CD4-positive, alpha-beta memory T cell (primary cell): ENCODE measurements around the gene PRTG. TPM values are rescaled to one million over a fixed set of nuclear protein-coding genes. Genes with fewer than 3 reads are reported as not detected.
"Not testable (repeated sequence)": the region's sequence is repeated elsewhere in the genome, so short reads cannot be mapped to it uniquely, and the experiment has no call there.

Experiments used
- CTCF ChIA-PET: fragments of 350-600 bp; sonication (Branson Sonifier 250); formaldehyde crosslinking; loops from one replicate; lab custom pipeline; 2021; ENCODE audit warnings: inconsistent platforms; ENCODE audit not compliant: partially characterized antibody; lab: Charles Lee
- POLR2A ChIA-PET: fragments of 350-600 bp; sonication (Branson Sonifier 250); formaldehyde crosslinking; loops from one replicate; lab custom pipeline; 2021; ENCODE audit not compliant: partially characterized antibody; lab: Charles Lee
- DNase-seq, 5 donors: peaks; one replicate each; pipeline versions ENCODE4 v3.0.0 to v3.0.0-alpha.2; 2020 to 2022; ENCODE audit warnings: mixed read lengths in 1 of 5
- H3K27ac ChIP-seq: one replicate; pipeline ENCODE4 v1.7.0; 2013; ENCODE audit warnings: low read depth, low read length
- H3K27me3 ChIP-seq: 2 replicates; pipeline ENCODE4 v1.7.0; 2013; ENCODE audit warnings: mild to moderate bottlenecking, low read length, moderate library complexity; ENCODE audit not compliant: insufficient read depth
- H3K36me3 ChIP-seq: 2 replicates; pipeline ENCODE4 v1.7.0; 2013; ENCODE audit warnings: mild to moderate bottlenecking, low read length, moderate library complexity; ENCODE audit not compliant: insufficient read depth
- H3K4me1 ChIP-seq: 2 replicates; pipeline ENCODE4 v1.7.0; 2013; ENCODE audit warnings: mild to moderate bottlenecking, low read length, moderate library complexity; ENCODE audit not compliant: insufficient read depth
- H3K4me3 ChIP-seq, 2 donors: one replicate each; pipeline ENCODE4 v1.7.0; 2013; ENCODE audit warnings: low read length in 2 of 2, mild to moderate bottlenecking in 1 of 2
- H3K9me3 ChIP-seq, 2 donors: one replicate each; pipeline ENCODE4 v1.7.0; 2013; ENCODE audit warnings: low read length in 2 of 2, control low read depth in 1 of 2; ENCODE audit not compliant: control insufficient read depth in 1 of 2
- H3K27ac Mint-ChIP-seq, 7 donors: one replicate each; pipeline ENCODE4 v1.8.0; 2020 to 2021; ENCODE audit warnings: mixed read lengths in 7 of 7, mild to moderate bottlenecking in 6 of 7, inconsistent platforms in 3 of 7, moderate library complexity in 3 of 7
- H3K27me3 Mint-ChIP-seq, 2 donors: one replicate each; pipeline ENCODE4 v1.8.0; 2020 to 2021; ENCODE audit warnings: mixed read lengths in 2 of 2
- H3K36me3 Mint-ChIP-seq, 2 donors: one replicate each; pipeline ENCODE4 v1.8.0; 2020 to 2021; ENCODE audit warnings: mixed read lengths in 2 of 2, inconsistent platforms in 1 of 2, mild to moderate bottlenecking in 1 of 2
- H3K4me1 Mint-ChIP-seq, 4 donors: one replicate each; pipeline ENCODE4 v1.8.0; 2020 to 2021; ENCODE audit warnings: mixed read lengths in 4 of 4, mild to moderate bottlenecking in 1 of 4
- H3K4me3 Mint-ChIP-seq, 8 donors: one replicate each; pipeline ENCODE4 v1.8.0; 2020 to 2021; ENCODE audit warnings: mixed read lengths in 8 of 8, mild to moderate bottlenecking in 7 of 8, moderate library complexity in 6 of 8, inconsistent platforms in 3 of 8
- H3K9me3 Mint-ChIP-seq, 8 donors: one replicate each; pipeline ENCODE4 v1.8.0; 2020 to 2021; ENCODE audit warnings: mixed read lengths in 8 of 8, mild to moderate bottlenecking in 5 of 8, inconsistent platforms in 3 of 8, moderate library complexity in 1 of 8
- intact Hi-C: fragments of 100-400 bp; cut with micrococcal nuclease; formaldehyde crosslinking; loops from one replicate; pipeline ENCODE4 v1.15.1; 2023
- polyA plus RNA-seq, 2 donors: library from polyadenylated mRNA; unstranded; fragments of 300-500 nt; fragmentation: Illumina TruSeq; gene quantifications; one replicate each; pipeline ENCODE4 v1.2.3, GENCODE V29; 2021
- total RNA-seq, 2 experiments: library from RNA; stranded (reverse); gene quantifications; one replicate each; pipeline ENCODE4 v1.2.3, GENCODE V29; 2021

Gene PRTG
- total and polyA plus RNA-seq, 4 experiments from 2014 or later: not detected

DNA sequence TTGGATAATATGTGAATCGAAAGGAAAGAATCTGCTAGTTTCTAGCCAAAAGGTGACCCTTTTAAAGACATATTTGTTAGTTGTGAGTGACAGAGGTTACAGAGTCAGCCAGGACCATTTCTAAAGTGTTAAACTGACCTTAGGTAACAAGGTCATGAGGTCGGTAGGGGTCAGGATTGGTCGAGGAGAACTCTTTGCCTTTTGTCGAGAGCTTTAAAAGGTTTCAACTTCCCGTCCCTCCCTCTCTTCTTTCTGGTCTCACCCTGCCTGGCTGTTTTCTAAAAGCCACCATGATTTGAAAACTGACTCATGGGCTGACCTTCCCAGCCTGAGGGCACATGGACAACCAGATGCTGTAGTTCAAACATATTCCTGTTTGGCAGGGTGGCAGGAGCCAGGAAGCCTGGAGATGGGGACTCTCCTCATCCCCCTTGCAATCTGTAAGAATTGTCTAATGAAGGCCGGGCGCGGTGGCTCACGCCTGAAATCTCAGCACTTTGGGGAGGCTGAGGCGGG lies 25.8 kb upstream of the PRTG start:
- peaks cover 0 to 2% (median 0%) of the 10 kb centered on the region in 8 donors for H3K9me3 Mint-ChIP-seq
- POLR2A ChIA-PET: no interaction called here
- H3K27me3 Mint-ChIP-seq: peaks cover 0 to 8% of the 10 kb centered on the region in 2 donors
- no peaks in the 10 kb centered on the region for H3K36me3 ChIP-seq
- H3K27ac Mint-ChIP-seq: no peak overlapping the region
- H3K4me1 ChIP-seq: no peaks in the 10 kb centered on the region
- H3K4me3 ChIP-seq: no peak overlapping the region
- no peak overlapping the region for H3K4me3 Mint-ChIP-seq
- intact Hi-C loops: no loop called here
- H3K9me3 ChIP-seq: no peaks in the 10 kb centered on the region
- peaks cover 0 to 3% of the 10 kb centered on the region in 2 donors for H3K36me3 Mint-ChIP-seq
- no peak overlapping the region for H3K27ac ChIP-seq
- CTCF ChIA-PET: interaction anchor here (0.8 kb wide), 1 partner anchor 15 kb away, joined by 3 read pairs; no protein-coding TSS in a partner anchor
- no peaks in the 10 kb centered on the region for H3K27me3 ChIP-seq
- no peak for DNase-seq
- H3K4me1 Mint-ChIP-seq: peaks cover 0 to 6% (median 2%) of the 10 kb centered on the region in 4 donors

DNA sequence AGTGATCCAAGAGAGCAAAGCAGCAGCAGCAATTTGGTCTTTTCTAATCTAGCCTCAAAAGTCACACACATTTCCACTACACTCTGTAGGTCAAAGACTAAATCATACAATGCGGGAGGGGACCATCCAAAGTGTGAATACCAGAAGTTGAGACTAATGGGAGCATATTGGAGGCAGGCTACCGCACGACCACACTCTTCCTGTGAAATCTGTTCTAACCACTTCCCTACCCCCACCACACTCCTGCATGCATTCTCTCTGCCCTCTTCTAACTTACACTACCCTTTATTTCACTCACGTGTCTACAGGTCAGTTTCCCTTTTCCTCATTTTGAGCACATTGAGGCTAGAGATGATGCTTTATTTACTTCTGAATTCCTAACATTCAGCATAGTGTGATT lies 23.7 kb upstream of the PRTG start:
- intact Hi-C loops: no loop called here
- no peak for DNase-seq
- peaks cover 0 to 3% of the 10 kb centered on the region in 2 donors for H3K36me3 Mint-ChIP-seq
- Histone ChIP-seq H3K27ac (no peak overlapping the region), H3K9me3 (no peaks in the 10 kb centered on the region), H3K4me3 (no peak overlapping the region), H3K27me3 (no peaks in the 10 kb centered on the region), H3K4me1 (no peaks in the 10 kb centered on the region), H3K36me3 (no peaks in the 10 kb centered on the region)
- ChIA-PET POLR2A (no interaction called here), CTCF (no interaction called here)
- no peak overlapping the region for H3K4me3 Mint-ChIP-seq
- peaks cover 0 to 2% (median 0%) of the 10 kb centered on the region in 8 donors for H3K9me3 Mint-ChIP-seq
- H3K27me3 Mint-ChIP-seq: peaks cover 0 to 5% of the 10 kb centered on the region in 2 donors
- H3K27ac Mint-ChIP-seq: no peak overlapping the region
- peaks cover 0 to 6% (median 2%) of the 10 kb centered on the region in 4 donors for H3K4me1 Mint-ChIP-seq

DNA sequence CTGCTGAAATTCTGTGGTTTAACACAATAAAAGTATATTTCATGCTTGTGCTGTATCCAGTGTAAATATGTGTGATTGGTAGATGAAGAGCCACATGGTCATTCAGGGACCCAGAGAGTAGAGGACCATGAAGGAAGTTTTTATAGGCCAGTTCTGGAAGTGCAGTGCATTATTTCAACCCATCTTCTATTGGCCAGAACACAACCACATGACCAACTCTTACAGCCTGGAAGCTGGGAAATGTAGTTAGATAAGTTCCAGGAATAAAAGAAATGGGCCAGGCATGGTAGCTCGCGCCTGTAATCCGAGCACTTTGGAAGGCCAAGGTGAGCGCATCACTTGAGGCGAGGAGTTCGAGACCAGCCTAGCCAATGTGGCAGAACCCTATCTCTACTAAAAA lies 21.4 kb upstream of the PRTG start:
- no peak for DNase-seq
- CTCF ChIA-PET: interaction anchor here (0.9 to 1.7 kb wide), 2 partner anchors 9 to 10 kb away, joined by 3 to 7 read pairs; no protein-coding TSS in a partner anchor
- no peak overlapping the region for H3K4me3 Mint-ChIP-seq
- H3K27me3 Mint-ChIP-seq: peaks cover 0 to 5% of the 10 kb centered on the region in 2 donors
- Histone ChIP-seq H3K9me3 (no peaks in the 10 kb centered on the region), H3K4me1 (no peaks in the 10 kb centered on the region), H3K36me3 (no peaks in the 10 kb centered on the region), H3K4me3 (no peak overlapping the region), H3K27me3 (no peaks in the 10 kb centered on the region), H3K27ac (no peak overlapping the region)
- peaks cover 0 to 6% (median 2%) of the 10 kb centered on the region in 4 donors for H3K4me1 Mint-ChIP-seq
- H3K36me3 Mint-ChIP-seq: no peaks in the 10 kb centered on the region
- no peak overlapping the region for H3K27ac Mint-ChIP-seq
- POLR2A ChIA-PET: no interaction called here
- peaks cover 0 to 2% (median 0%) of the 10 kb centered on the region in 8 donors for H3K9me3 Mint-ChIP-seq
- intact Hi-C loops: no loop called here

DNA sequence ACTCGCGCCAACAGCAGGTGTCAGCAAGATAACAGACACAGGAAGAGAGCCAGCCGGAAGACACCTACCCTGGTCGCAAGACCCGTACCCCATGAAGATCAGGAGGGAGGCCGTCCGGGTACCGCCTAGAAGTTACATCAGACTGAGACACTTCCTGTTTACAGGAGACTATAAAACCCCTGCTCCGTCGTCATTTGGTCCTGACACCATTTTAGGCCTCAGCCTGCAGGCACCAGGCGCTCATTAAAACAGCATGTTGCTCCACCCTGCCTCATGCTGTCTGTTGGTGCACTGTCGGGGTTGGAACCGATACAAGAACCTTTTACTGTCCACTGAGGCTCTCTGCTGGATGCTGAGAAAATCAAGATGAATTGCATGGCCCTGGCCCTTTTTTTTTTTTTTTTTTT lies 15.6 kb upstream of the PRTG start:
- no peak overlapping the region for H3K4me3 ChIP-seq
- ChIA-PET POLR2A (no interaction called here), CTCF (no interaction called here)
- Mint-ChIP-seq H3K36me3 (no peaks in the 10 kb centered on the region), H3K4me3 (no peak overlapping the region), H3K27me3 (peaks cover 6 to 8% of the 10 kb centered on the region in 2 donors), H3K27ac (no peak overlapping the region), H3K4me1 (no peaks in the 10 kb centered on the region), H3K9me3 (no peaks in the 10 kb centered on the region)
- H3K27ac ChIP-seq: no peak overlapping the region
- intact Hi-C loops: no loop called here
- no peaks in the 10 kb centered on the region for H3K9me3 ChIP-seq
- DNase-seq: no peak
- H3K27me3 ChIP-seq: no peaks in the 10 kb centered on the region
- no peaks in the 10 kb centered on the region for H3K36me3 ChIP-seq
- H3K4me1 ChIP-seq: no peaks in the 10 kb centered on the region

DNA sequence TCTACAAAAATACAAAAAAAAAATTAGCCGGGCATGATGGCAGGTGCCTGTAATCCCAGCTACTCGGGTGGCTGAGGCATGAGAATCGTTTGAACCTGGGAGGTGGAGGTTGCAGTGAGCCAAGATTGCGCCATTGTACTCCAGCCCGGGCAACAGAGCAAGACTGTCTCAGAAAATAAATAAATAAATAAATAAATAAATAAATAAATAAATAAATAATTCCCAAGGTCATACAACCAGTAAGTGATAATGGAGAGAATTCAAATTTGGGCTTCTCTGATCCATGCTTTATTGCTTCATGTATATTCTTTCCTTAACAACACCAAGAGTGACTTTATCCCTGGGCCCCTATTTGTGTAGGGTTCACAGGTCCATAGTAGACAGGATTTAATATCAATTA lies 10.5 kb upstream of the PRTG start:
- H3K4me3 Mint-ChIP-seq, H3K27ac Mint-ChIP-seq, H3K36me3 ChIP-seq, H3K9me3 Mint-ChIP-seq, H3K9me3 ChIP-seq, H3K36me3 Mint-ChIP-seq, intact Hi-C loops, H3K27me3 ChIP-seq, DNase-seq, H3K4me1 ChIP-seq, H3K4me3 ChIP-seq, H3K4me1 Mint-ChIP-seq, H3K27ac ChIP-seq, POLR2A ChIA-PET: not testable (repeated sequence)
- CTCF ChIA-PET: interaction anchor here (1.2 kb wide), 1 partner anchor 21 kb away, joined by 3 read pairs; no protein-coding TSS in a partner anchor
- peaks cover 10 to 23% of the 10 kb centered on the region in 2 donors for H3K27me3 Mint-ChIP-seq

- CTCF ChIA-PET: interaction anchor here (1.5 kb wide), 1 partner anchor 95 kb away, joined by 3 read pairs; no protein-coding TSS in a partner anchor
- H3K9me3 ChIP-seq: no peaks in the 10 kb centered on the region
- Mint-ChIP-seq H3K4me3 (no peak overlapping the region), H3K27me3 (peaks cover 10 to 23% of the 10 kb centered on the region in 2 donors), H3K9me3 (no peaks in the 10 kb centered on the region), H3K36me3 (no peaks in the 10 kb centered on the region), H3K4me1 (no peaks in the 10 kb centered on the region), H3K27ac (no peak overlapping the region)
- no peaks in the 10 kb centered on the region for H3K36me3 ChIP-seq
- DNase-seq: no peak
- H3K4me3 ChIP-seq: no peak overlapping the region
- POLR2A ChIA-PET: no interaction called here
- no peak overlapping the region for H3K27ac ChIP-seq
- intact Hi-C loops: no loop called here
- H3K4me1 ChIP-seq: no peaks in the 10 kb centered on the region
- no peaks in the 10 kb centered on the region for H3K27me3 ChIP-seq
Observed at GRCh38 chr15:55750706-55751105, 7.8 kb upstream of the PRTG start.

DNA sequence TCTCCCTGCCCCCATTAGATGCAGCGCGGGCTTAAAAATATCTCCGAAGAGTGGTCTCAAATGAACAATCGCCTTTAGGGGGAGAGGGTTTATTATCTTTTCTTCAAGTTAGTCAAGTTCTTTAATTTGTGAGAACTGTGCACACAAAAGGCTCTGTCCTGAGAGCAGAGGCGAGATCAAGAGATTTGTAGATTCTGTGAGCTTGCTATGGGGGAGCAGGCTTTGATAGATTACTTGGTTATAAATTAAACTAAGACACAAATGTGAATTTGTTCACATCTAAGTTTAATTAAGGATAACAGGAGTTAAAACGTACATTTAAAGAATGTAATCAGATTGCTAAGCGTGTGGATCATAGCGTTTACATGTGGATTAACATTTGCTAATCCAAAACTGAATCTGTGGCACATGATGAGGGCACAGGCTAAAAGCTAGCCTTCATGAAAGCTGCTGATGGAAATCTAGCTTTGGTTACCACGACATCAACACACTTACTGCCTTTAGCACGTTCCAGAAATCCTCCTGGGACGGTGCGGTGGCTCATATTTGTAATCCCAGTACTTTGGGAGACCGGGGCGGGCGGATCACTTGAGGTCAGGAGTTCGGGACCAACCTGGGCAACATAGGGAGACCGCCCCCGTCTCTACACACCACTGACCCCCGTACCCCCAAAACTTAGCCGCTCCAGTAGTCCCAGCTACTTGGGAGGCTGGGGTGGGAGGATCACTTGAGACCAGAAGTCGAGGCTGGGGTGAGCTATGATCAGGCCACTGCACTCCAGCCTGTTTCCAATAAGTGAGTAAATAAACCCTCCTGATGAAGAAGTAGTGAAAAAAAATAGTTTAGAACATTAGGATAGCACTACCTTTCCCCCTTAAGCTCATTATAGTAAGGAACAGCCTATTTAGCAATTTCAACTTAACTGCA lies 1.0 kb upstream of the PRTG start:
- Mint-ChIP-seq H3K27me3 (peaks cover 23% of the 10 kb centered on the region in 2 donors), H3K4me3 (peak overlapping the region; percentile 22 to 85 (median 60)), H3K36me3 (no peaks in the 10 kb centered on the region), H3K9me3 (no peaks in the 10 kb centered on the region), H3K4me1 (peaks cover 0 to 11% (median 2%) of the 10 kb centered on the region in 4 donors), H3K27ac (no peak overlapping the region)
- Histone ChIP-seq H3K4me3 (no peak overlapping the region), H3K4me1 (peaks cover 12% of the 10 kb centered on the region), H3K36me3 (no peaks in the 10 kb centered on the region), H3K27me3 (peaks cover 22% of the 10 kb centered on the region), H3K9me3 (no peaks in the 10 kb centered on the region), H3K27ac (no peak overlapping the region)
- intact Hi-C loops: no loop called here
- ChIA-PET POLR2A (no interaction called here), CTCF (no interaction called here)
- no peak for DNase-seq
